GM12864 (cell line): ENCODE data around the gene DHRS7.

ENCODE experiments used
- DNase-seq: peaks from one replicate; pipeline ENCODE4 v3.0.0-alpha.2; 2011; ENCODE audit warnings: low read depth
- H3K4me3 ChIP-seq: 2 replicates; pipeline ENCODE4 v1.5.1; 2011; ENCODE audit warnings: mild to moderate bottlenecking, low read depth, low read length, control low read depth
- CTCF ChIP-seq: IDR thresholded peaks from 2 replicates; pipeline ENCODE4 v1.5.1; 2011; ENCODE audit warnings: low read depth, mild to moderate bottlenecking, moderate library complexity, low read length, control low read depth, inconsistent platforms; ENCODE audit errors: missing control alignments

Gene DHRS7

GRCh38 chr14:60151715-60152114 is 13.5 kb downstream of the DHRS7 start:
- DNase-seq, result no peak
- TF ChIP-seq CTCF, result no peak
- no peak overlapping the region for H3K4me3 ChIP-seq

- TF ChIP-seq CTCF, result no peak
- no peak for DNase-seq
- no peak overlapping the region for H3K4me3 ChIP-seq
Measured at GRCh38 chr14:60134702-60135101, 30.5 kb downstream of the DHRS7 start.

- DNase-seq, result no peak
- no peak overlapping the region for H3K4me3 ChIP-seq
- no peak for TF ChIP-seq CTCF
Measured at GRCh38 chr14:60133487-60133886, 31.7 kb downstream of the DHRS7 start.

DNA sequence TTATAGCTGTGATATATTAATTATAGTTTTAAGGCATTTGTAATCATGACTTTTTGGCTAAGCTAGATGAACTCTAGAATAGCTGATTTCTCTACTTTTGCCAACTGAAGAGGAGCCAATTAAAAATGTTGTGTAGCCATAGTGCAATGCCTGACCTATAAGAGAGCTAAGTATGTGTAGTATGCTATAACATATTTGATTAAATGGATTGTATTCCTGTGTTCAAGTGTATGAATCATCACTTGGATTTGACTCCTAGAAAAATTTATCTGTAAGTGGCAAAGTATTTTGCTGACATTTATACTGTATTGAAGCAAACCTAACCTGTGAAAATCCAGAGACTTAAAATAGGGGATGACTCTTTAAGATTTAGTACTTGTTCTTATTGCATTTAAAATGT is 39.3 kb downstream of the DHRS7 start:
- no peak for TF ChIP-seq CTCF
- DNase-seq, result no peak
- no peak overlapping the region for H3K4me3 ChIP-seq

GRCh38 chr14:60116181-60116580 is 49.0 kb downstream of the DHRS7 start:
- TF ChIP-seq CTCF, result no peak
- no peak for DNase-seq
- H3K4me3 ChIP-seq, result no peak overlapping the region

DNA sequence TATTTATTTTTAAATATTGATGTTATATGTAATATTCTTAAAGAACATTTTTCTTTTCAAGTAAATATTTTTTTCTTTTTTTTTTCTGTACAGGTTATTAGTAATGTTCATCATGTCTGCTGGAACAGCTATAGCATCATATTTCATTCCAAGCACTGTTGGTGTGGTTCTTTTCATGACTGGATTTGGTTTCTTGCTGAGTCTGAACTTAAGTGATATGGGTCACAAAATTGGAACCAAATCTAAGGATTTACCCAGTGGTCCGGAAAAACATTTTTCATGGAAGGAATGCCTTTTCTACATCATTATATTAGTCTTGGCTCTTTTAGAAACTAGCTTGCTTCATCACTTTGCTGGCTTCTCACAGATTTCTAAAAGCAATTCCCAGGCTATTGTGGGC is 50.3 kb downstream of the DHRS7 start:
- no peak for TF ChIP-seq CTCF
- no peak for DNase-seq
- H3K4me3 ChIP-seq, result no peak overlapping the region

- DNase-seq, result no peak
- H3K4me3 ChIP-seq, result no peak overlapping the region
- no peak for TF ChIP-seq CTCF
Measured at GRCh38 chr14:60111732-60112131, 53.5 kb downstream of the DHRS7 start.
